SIG-M5 treated with dmso at 0.1 percent for 504 hours (cell line): ENCODE measurements around the gene GP1BB.
A peak's percentile ranks its signal among the peaks of the same experiment; 100 is the strongest.

ENCODE experiments used
- DNase-seq: peaks from one replicate; lab custom pipeline; 2025; ENCODE audit not compliant: unreplicated experiment; lab: John Stamatoyannopoulos, UW

GP1BB gene

DNA sequence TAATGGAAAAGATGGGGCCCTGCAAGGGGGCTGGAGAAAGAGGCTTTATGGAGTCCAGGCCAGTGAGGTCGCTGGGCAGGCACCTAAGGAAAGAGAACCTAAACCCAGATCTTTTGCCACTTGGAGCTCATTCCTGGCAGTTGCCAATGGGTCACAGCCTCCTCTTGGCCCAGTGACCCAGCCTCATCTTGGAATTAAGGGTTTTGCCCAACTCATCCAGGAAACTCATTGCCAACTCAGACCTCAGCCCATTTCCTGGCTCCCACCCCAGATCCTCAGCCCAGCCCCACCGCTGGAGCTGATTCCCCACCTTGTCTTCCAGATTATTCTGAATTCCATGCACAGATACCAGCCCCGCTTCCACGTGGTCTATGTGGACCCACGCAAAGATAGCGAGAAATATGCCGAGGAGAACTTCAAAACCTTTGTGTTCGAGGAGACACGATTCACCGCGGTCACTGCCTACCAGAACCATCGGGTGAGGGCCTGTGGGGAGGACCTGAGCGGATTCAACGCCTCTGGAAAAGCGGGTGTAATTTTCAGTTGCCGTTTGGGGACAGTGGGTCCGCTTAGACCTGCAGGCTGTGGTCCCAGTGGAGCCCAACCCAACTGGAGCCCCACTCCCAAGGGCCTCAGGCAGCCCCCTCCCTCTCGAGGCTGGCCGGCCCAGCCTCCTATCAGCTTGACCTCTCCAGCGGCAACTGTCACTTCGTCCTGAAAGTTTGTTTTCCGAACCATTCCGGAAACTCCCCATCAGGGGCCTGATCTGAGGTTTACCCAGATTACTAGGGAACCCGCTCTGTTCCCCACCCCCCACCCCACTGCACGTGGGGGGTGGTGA, 41.5 kb downstream of the GP1BB start:
- no peak for DNase-seq

GRCh38 chr22:19765477-19766239, 42.3 kb downstream of the GP1BB start:
- peak; percentile 29 for DNase-seq

DNA sequence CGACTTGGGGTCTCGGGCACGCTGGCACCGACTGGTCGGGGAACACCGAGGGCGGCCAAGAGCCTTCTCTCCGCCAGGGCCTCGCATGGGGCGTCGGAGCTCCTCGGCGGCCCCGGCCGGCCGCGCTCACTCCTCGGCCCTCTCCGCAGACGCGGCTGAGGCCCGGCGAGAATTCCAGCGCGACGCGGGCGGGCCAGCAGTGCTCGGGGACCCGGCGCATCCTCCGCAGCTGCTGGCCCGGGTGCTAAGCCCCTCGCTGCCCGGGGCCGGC, 42.8 kb downstream of the GP1BB start:
- no peak for DNase-seq

- DNase-seq, result peak; percentile 87
Observed at GRCh38 chr22:19766511-19767426, 43.4 kb downstream of the GP1BB start.

DNA sequence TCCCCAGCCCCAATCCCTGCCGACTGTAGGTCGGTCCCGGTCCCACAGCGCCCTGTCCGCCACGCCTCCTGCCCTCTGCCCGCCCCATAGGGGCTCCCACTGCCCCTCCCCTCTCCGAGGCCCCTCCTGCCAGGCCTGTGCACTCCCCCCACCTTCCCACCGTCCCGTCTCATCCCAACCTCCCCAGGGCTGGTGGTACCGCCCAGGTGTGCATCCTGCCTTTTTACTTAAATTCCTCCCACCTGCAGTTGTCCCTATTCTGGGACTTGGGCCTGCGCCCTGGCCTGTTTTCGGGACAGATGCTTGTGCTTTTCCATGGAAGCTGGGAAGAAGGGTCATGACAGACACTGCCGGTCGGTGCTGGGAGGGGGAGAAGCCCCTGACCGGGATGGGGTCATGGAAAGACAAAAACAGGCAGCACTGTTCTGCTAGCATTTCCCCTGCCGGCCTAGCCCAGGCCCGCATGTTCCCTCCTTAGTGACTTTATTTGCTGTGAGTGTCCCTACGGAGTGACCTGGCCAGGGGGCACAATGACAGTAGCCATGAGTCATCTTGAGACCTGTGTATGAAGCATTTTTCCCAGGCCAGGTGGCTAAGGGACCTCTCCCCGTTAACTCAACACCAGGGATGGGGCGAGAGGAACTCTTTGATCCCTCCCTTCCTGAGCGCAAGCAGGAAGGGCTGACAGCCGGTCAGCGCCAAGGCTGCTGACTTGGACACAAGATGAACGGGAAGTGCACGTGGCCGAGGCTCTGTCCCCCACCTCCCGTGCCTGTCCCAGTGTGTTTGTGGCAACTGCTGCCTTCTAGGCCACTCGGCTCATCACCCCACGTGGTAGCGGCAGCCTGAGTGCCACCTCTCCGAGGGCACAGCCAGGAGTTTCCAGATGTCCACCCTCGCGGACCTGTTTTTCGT, 44.3 kb downstream of the GP1BB start:
- no peak for DNase-seq

DNA sequence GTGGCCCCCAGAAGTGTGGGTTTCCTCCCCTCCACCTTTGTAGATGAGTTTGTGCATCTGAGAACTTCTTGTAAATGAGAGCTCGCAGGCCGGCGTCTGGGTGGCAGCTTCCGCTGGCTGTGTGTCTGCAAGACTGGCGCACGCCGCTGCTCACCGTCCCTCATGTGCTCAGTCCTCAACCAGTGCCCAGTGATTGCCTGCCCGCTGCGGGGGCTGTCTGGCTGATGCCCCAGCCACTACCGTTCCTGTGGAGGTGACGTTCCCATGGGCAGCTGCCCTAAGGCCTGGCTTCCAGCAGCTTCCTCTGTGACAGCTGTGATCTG, 46.0 kb downstream of the GP1BB start:
- no peak for DNase-seq

DNA sequence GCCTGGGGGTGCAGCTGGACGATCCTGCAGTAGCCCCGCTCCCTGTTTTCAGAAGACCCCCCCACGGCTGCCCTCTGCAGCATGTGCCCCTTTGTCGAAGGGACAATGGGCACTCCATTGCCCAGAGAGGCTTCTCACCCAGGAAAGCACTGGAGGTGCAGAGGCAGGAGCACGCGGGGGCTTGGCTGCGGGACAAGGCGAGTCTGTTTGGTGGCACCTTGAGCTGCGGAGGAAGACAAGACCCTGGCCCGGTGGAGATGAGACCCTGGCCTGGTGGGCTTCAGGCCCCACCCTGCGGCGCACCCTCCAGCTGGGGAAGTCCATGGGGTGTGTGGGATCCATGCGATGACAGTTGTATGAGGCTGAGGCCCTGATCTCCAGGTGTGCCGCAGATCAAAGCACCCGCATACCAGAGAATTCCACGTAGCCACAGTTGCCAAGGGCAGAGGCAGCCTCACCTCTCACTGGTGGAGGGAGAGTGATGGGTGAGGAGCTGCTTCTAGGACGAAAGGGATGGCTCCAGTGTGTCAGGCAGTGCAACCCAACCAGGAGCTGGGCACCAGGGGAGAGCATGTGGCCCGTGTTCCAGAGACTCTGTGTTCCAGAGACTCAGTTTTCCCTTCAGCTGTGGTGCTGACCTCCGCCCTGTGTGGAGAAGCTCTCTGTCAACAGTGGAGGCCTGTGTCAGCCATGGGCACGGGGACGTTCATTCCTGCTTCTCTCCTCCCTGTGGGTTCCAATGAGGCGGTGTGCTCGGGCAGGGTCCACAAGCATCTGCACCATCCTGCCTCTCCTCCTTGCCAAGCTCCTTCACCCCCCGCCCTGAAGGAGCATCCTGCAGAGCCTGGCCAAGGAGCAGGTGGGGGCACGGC, 47.2 kb downstream of the GP1BB start:
- DNase-seq, result no peak

GRCh38 chr22:19772422-19772672, 49.0 kb downstream of the GP1BB start:
- no peak for DNase-seq

DNA sequence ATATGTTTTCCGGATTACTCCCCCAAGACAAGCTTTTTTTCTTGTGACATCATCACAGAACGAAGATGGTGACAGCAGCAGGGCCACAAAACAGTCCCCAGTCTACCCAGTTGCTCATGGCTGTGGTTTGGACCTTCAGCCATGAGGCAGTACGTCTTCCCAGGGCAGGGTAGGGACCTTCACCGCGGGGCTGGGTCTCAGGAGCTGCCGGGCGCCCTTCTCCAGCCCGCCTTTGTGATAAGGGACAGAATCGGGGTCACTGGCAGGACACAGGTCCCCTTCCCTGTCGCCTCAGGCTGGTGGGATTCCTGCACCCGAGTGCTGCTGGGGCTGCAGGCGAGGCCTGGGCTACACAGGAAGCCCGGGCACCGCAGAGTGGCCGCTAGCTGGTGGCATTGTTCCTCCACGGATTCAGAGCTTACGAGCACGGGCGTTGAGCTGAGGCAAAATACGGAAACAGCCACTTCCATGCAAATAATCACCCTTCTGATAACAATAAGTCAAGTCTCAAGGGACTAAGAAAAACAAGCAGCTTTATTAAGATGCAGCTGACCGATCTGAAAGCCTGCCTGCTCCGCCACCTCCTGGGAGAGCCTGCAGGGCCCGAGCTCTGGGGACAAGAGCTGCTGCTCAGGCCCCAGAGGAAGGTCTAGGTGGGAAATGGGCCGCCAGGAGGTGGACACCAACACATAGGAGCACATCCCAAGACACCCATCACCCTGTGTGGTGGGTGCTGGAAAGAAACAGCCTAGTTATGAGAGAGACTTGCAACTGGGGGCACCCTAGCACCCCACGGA, 49.5 kb downstream of the GP1BB start:
- no peak for DNase-seq

GRCh38 chr22:19773470-19774040, 50.2 kb downstream of the GP1BB start:
- DNase-seq, result no peak
